ENCODE results near the gene DAPK1.
A peak's percentile ranks its signal among the peaks of the same experiment; 100 is the strongest.

DAPK1 gene

GRCh38 chr9:87639949-87640348 is 142.3 kb downstream of the DAPK1 start:
- no peak for DNase-seq (ENCODE audit: extremely low spot score)
- ChIA-PET POLR2A (no interaction called here), CTCF (interaction anchor here (1.3 kb wide), 1 partner anchor 60 kb away, joined by 4 read pairs; no protein-coding TSS in a partner anchor)
- no peak for TF ChIP-seq CTCF (IDR thresholded peaks at IDR 0.05; ENCODE audit: control extremely low read depth, extremely low read depth, low read depth, missing control alignments)

- no peak for TF ChIP-seq CTCF (IDR thresholded peaks at IDR 0.05; ENCODE audit: control extremely low read depth, extremely low read depth, low read depth, missing control alignments)
- CTCF ChIA-PET: interaction anchor here (1.7 kb wide), 1 partner anchor 10 kb away, joined by 8 read pairs; no protein-coding TSS in a partner anchor
- DNase-seq (ENCODE audit: extremely low spot score): no peak
- POLR2A ChIA-PET: no interaction called here
Observed at GRCh38 chr9:87640385-87640795, 142.7 kb downstream of the DAPK1 start.

- CTCF ChIA-PET: interaction anchor here (1.2 to 1.7 kb wide), 2 partner anchors 10 to 17 kb away, joined by 3 to 8 read pairs; no protein-coding TSS in a partner anchor
- TF ChIP-seq CTCF (IDR thresholded peaks at IDR 0.05; ENCODE audit: control extremely low read depth, extremely low read depth, low read depth, missing control alignments): no peak
- DNase-seq (ENCODE audit: extremely low spot score): no peak
- POLR2A ChIA-PET: no interaction called here
Observed at GRCh38 chr9:87641067-87641466, 143.4 kb downstream of the DAPK1 start.

GRCh38 chr9:87642330-87643106 is 144.9 kb downstream of the DAPK1 start:
- peak; percentile 26 for TF ChIP-seq CTCF (IDR thresholded peaks at IDR 0.05; ENCODE audit: control extremely low read depth, extremely low read depth, low read depth, missing control alignments)
- no peak for DNase-seq (ENCODE audit: extremely low spot score)
- ChIA-PET POLR2A (no interaction called here), CTCF (interaction anchor here (1.2 to 1.7 kb wide), 2 partner anchors 12 to 15 kb away, joined by 3 to 8 read pairs; no protein-coding TSS in a partner anchor)

GRCh38 chr9:87643107-87643650 is 145.5 kb downstream of the DAPK1 start:
- TF ChIP-seq CTCF (IDR thresholded peaks at IDR 0.05; ENCODE audit: control extremely low read depth, extremely low read depth, low read depth, missing control alignments): no peak
- CTCF ChIA-PET: interaction anchor here (1.0 kb wide), 2 partner anchors 11 to 13 kb away, joined by 3 read pairs; no protein-coding TSS in a partner anchor

GRCh38 chr9:87643778-87644570 is 146.3 kb downstream of the DAPK1 start:
- POLR2A ChIA-PET: no interaction called here
- CTCF ChIA-PET: interaction anchor here (1.0 kb wide), 2 partner anchors 10 to 14 kb away, joined by 3 read pairs; no protein-coding TSS in a partner anchor
- DNase-seq (ENCODE audit: extremely low spot score): no peak
- TF ChIP-seq CTCF (IDR thresholded peaks at IDR 0.05; ENCODE audit: control extremely low read depth, extremely low read depth, low read depth, missing control alignments): no peak

More at GRCh38 chr9:87643107-87643650, 145.5 kb downstream of the DAPK1 start:
- POLR2A ChIA-PET: no interaction called here
- DNase-seq (ENCODE audit: extremely low spot score): no peak
